ENCODE results near the gene PIP4K2B. TPM values are rescaled to one million over a fixed set of nuclear protein-coding genes. Genes with fewer than 3 reads are reported as not detected.

PIP4K2B gene
- total RNA-seq, 2 donors from 2014 or later, result 74.3 to 91.6 TPM

- Mint-ChIP-seq H3K4me1 (peaks cover 24% of the 10 kb centered on the region), H3K27me3 (ENCODE audit: insufficient read depth) (no peaks in the 10 kb centered on the region), H3K9me3 (no peaks in the 10 kb centered on the region), H3K36me3 (ENCODE audit: low read depth) (peaks cover 17% of the 10 kb centered on the region), H3K4me3 (peak overlapping the region; percentile 92), H3K27ac (peak overlapping the region; percentile 92)
- no peak for DNase-seq
- Histone ChIP-seq H3K36me3 (ENCODE audit: control insufficient read depth, insufficient read depth, low read length) (peaks cover 7% of the 10 kb centered on the region), H3K9ac (ENCODE audit: extremely low read depth, low read length, poor library complexity, severe bottlenecking) (peak overlapping the region; percentile 46), H3K27me3 (ENCODE audit: control insufficient read depth, insufficient read depth, low read length, poor library complexity, severe bottlenecking) (no peaks in the 10 kb centered on the region), H3K27ac (ENCODE audit: low read depth, low read length) (peak overlapping the region; percentile 70), H3K4me3 (ENCODE audit: low read length) (peak overlapping the region; percentile 99), H3K9me3 (ENCODE audit: control insufficient read depth, low read length) (no peaks in the 10 kb centered on the region), H3K4me1 (ENCODE audit: control insufficient read depth, insufficient read depth, low read length) (no peaks in the 10 kb centered on the region)
- no peak for TF ChIP-seq CTCF (conservative IDR thresholded peaks at IDR 0.05)
- 1 to 3% methylated on average over 3 to 12 of the region's 12 CpGs for WGBS, 2 experiments (ENCODE audit: insufficient coverage in 1 of 2, insufficient read length in 1 of 2)
These were observed 49.4 kb downstream of the PIP4K2B start for GRCh38 chr17:38750044-38750311.

GRCh38 chr17:38749223-38750043 lies 49.9 kb downstream of the PIP4K2B start:
- Histone ChIP-seq H3K27ac (ENCODE audit: low read depth, low read length) (peak overlapping the region; percentile 70), H3K9ac (ENCODE audit: extremely low read depth, low read length, poor library complexity, severe bottlenecking) (peak overlapping the region; percentile 46), H3K4me1 (ENCODE audit: control insufficient read depth, insufficient read depth, low read length) (no peaks in the 10 kb centered on the region), H3K36me3 (ENCODE audit: control insufficient read depth, insufficient read depth, low read length) (peaks cover 5% of the 10 kb centered on the region), H3K27me3 (ENCODE audit: control insufficient read depth, insufficient read depth, low read length, poor library complexity, severe bottlenecking) (no peaks in the 10 kb centered on the region), H3K9me3 (ENCODE audit: control insufficient read depth, low read length) (no peaks in the 10 kb centered on the region), H3K4me3 (ENCODE audit: low read length) (peak overlapping the region; percentile 99)
- peaks cover 17% of the 10 kb centered on the region for H3K36me3 Mint-ChIP-seq (ENCODE audit: low read depth)
- 0% methylated on average over 56 to 79 of the region's 79 CpGs for WGBS, 2 experiments (ENCODE audit: insufficient coverage in 1 of 2, insufficient read length in 1 of 2)
- H3K9me3 Mint-ChIP-seq, result no peaks in the 10 kb centered on the region
- peaks cover 29% of the 10 kb centered on the region for H3K4me1 Mint-ChIP-seq
- H3K27ac Mint-ChIP-seq, result peak overlapping the region; percentile 92
- peak overlapping the region; percentile 92 for H3K4me3 Mint-ChIP-seq
- peak; percentile 16 for TF ChIP-seq CTCF (conservative IDR thresholded peaks at IDR 0.05)
- no peaks in the 10 kb centered on the region for H3K27me3 Mint-ChIP-seq (ENCODE audit: insufficient read depth)
- peak; percentile 96 for DNase-seq

GRCh38 chr17:38748892-38749222 lies 50.5 kb downstream of the PIP4K2B start:
- no peak for TF ChIP-seq CTCF (conservative IDR thresholded peaks at IDR 0.05)
- H3K4me1 ChIP-seq (ENCODE audit: control insufficient read depth, insufficient read depth, low read length), result no peaks in the 10 kb centered on the region
- Mint-ChIP-seq H3K9me3 (no peaks in the 10 kb centered on the region), H3K36me3 (ENCODE audit: low read depth) (peaks cover 15% of the 10 kb centered on the region), H3K4me3 (peak overlapping the region; percentile 92), H3K4me1 (peaks cover 33% of the 10 kb centered on the region), H3K27ac (no peak overlapping the region), H3K27me3 (ENCODE audit: insufficient read depth) (no peaks in the 10 kb centered on the region)
- peak overlapping the region; percentile 46 for H3K9ac ChIP-seq (ENCODE audit: extremely low read depth, low read length, poor library complexity, severe bottlenecking)
- H3K36me3 ChIP-seq (ENCODE audit: control insufficient read depth, insufficient read depth, low read length), result peaks cover 4% of the 10 kb centered on the region
- no peaks in the 10 kb centered on the region for H3K9me3 ChIP-seq (ENCODE audit: control insufficient read depth, low read length)
- H3K4me3 ChIP-seq (ENCODE audit: low read length), result peak overlapping the region; percentile 99
- H3K27me3 ChIP-seq (ENCODE audit: control insufficient read depth, insufficient read depth, low read length, poor library complexity, severe bottlenecking), result no peaks in the 10 kb centered on the region
- H3K27ac ChIP-seq (ENCODE audit: low read depth, low read length), result no peak overlapping the region
- DNase-seq, result no peak
- WGBS, 2 experiments (ENCODE audit: insufficient coverage in 1 of 2, insufficient read length in 1 of 2), result 0 to 1% methylated on average over 23 to 32 of the region's 32 CpGs
